Tibial artery (tissue), 4 donors: ENCODE data around the gene SLC9A9.
A peak's percentile ranks its signal among the peaks of the same experiment; 100 is the strongest.

Experiments used
- DNase-seq, 2 donors: peaks; one replicate each; pipeline ENCODE4 v3.0.0-alpha.2; 2019
- H3K27ac ChIP-seq, 2 donors: fragments of 200-600 bp; sonication (generic) in 1 of 2; 1 replicate in 1 of 2; 2 replicates in 1 of 2; pipeline ENCODE4 v1.5.1; 2018 to 2019; ENCODE audit warnings: mild to moderate bottlenecking in 1 of 2
- H3K27me3 ChIP-seq, 2 donors: fragments of 200-600 bp; sonication (generic) in 1 of 2; one replicate each; pipeline versions ENCODE4 v1.5.1 to v1.6.0; 2016 to 2019
- H3K36me3 ChIP-seq, 3 donors: fragments of 200-600 bp; sonication (generic) in 2 of 3; one replicate each; pipeline ENCODE4 v1.5.1; 2016 to 2019; ENCODE audit warnings: mild to moderate bottlenecking in 2 of 3
- H3K4me1 ChIP-seq, 4 donors: fragments of 200-600 bp; sonication (generic) in 2 of 4; 1 replicate in 3 of 4; 2 replicates in 1 of 4; pipeline ENCODE4 v1.5.1; 2016 to 2019
- H3K4me3 ChIP-seq, 2 donors: fragments of 200-600 bp; sonication (generic) in 1 of 2; 1 replicate in 1 of 2; 2 replicates in 1 of 2; pipeline ENCODE4 v1.5.1; 2018 to 2019; ENCODE audit warnings: mild to moderate bottlenecking in 2 of 2
- H3K9me3 ChIP-seq, 3 donors: fragments of 200-600 bp; sonication (generic) in 1 of 3; one replicate each; pipeline ENCODE4 v1.5.1; 2016 to 2019
- intact Hi-C: fragments of 100-400 bp; cut with DNase I; formaldehyde crosslinking; loops from one replicate; pipeline ENCODE4 v1.15.0; 2023; ENCODE audit warnings: low total_unique reads
- TF ChIP-seq, protein P1 (sequence below), 2 experiments: fragments of 200-600 bp in 1 of 2; fragments of 450-650 bp in 1 of 2; IDR thresholded peaks; one replicate each; pipeline ENCODE4 v1.5.1; 2017 to 2019; ENCODE audit warnings: antibody characterized with exemption in 2 of 2, mild to moderate bottlenecking in 1 of 2, moderate library complexity in 1 of 2

Gene SLC9A9

DNA sequence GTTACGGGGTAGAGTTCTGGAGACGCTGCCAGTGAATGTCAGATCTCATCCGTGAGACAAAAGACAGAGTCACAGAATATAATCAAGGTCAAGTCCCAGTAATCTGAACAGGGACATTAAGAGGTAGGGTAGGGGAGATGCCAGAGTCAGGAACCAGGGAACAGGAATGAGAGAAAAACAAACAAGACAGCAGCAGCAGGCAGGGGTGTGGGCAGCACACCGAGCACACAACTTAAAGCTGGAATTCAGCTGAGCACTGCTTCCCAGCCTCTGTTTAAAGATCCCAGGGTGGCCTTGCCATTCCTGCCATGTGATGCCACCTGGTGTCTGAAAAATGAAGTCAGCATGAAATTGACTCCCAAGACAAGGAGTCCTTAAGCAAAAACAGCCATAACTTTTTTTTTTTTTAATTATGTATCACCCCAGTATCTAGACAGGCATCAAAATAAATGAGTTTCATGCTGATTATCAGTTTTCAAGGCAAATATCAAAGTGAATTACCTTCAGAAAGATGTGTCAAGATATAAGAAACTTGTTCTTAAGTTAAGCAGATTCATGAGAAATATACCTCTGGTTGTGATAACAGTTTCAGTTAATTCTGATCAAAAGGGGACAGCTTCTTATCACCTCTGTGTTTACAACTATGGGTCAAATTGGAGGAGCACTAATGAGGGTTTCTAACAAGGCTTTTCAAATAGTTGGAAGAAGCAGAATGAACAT is 203.7 kb downstream of the SLC9A9 start:
- DNase-seq: no peak
- Histone ChIP-seq H3K9me3 (no peaks in the 10 kb centered on the region), H3K4me3 (no peak overlapping the region), H3K27me3 (no peaks in the 10 kb centered on the region), H3K4me1 (no peaks in the 10 kb centered on the region), H3K27ac (no peak overlapping the region), H3K36me3 (no peaks in the 10 kb centered on the region)
- intact Hi-C loops: no loop called here
- TF ChIP-seq, protein P1, sequence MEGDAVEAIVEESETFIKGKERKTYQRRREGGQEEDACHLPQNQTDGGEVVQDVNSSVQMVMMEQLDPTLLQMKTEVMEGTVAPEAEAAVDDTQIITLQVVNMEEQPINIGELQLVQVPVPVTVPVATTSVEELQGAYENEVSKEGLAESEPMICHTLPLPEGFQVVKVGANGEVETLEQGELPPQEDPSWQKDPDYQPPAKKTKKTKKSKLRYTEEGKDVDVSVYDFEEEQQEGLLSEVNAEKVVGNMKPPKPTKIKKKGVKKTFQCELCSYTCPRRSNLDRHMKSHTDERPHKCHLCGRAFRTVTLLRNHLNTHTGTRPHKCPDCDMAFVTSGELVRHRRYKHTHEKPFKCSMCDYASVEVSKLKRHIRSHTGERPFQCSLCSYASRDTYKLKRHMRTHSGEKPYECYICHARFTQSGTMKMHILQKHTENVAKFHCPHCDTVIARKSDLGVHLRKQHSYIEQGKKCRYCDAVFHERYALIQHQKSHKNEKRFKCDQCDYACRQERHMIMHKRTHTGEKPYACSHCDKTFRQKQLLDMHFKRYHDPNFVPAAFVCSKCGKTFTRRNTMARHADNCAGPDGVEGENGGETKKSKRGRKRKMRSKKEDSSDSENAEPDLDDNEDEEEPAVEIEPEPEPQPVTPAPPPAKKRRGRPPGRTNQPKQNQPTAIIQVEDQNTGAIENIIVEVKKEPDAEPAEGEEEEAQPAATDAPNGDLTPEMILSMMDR (IDR thresholded peaks at IDR 0.05): peak; percentile 54 to 58

- TF ChIP-seq, protein P1 (IDR thresholded peaks at IDR 0.05): no peak
- Histone ChIP-seq H3K27ac (no peak overlapping the region), H3K4me3 (no peak overlapping the region), H3K9me3 (no peaks in the 10 kb centered on the region), H3K36me3 (no peaks in the 10 kb centered on the region), H3K27me3 (no peaks in the 10 kb centered on the region), H3K4me1 (no peaks in the 10 kb centered on the region)
- no peak for DNase-seq
- intact Hi-C loops: no loop called here
Measured at GRCh38 chr3:143643905-143644304, 204.4 kb downstream of the SLC9A9 start.

- Histone ChIP-seq H3K36me3 (peaks cover 0 to 3% (median 0%) of the 10 kb centered on the region in 3 donors), H3K4me1 (no peaks in the 10 kb centered on the region), H3K9me3 (peaks cover 4 to 6% (median 5%) of the 10 kb centered on the region in 3 donors), H3K27me3 (no peaks in the 10 kb centered on the region), H3K27ac (no peak overlapping the region), H3K4me3 (no peak overlapping the region)
- intact Hi-C loops: no loop called here
- no peak for DNase-seq
- TF ChIP-seq, protein P1 (IDR thresholded peaks at IDR 0.05): no peak
Measured at GRCh38 chr3:143640774-143641173, 207.5 kb downstream of the SLC9A9 start.

GRCh38 chr3:143637133-143637532 is 211.1 kb downstream of the SLC9A9 start:
- no peaks in the 10 kb centered on the region for H3K27me3 ChIP-seq
- TF ChIP-seq, protein P1 (IDR thresholded peaks at IDR 0.05): no peak
- intact Hi-C loops: no loop called here
- H3K27ac ChIP-seq: no peak overlapping the region
- H3K4me1 ChIP-seq: no peaks in the 10 kb centered on the region
- H3K9me3 ChIP-seq: peaks cover 4 to 6% (median 5%) of the 10 kb centered on the region in 3 donors
- DNase-seq: no peak
- H3K36me3 ChIP-seq: peaks cover 0 to 3% (median 0%) of the 10 kb centered on the region in 3 donors
- no peak overlapping the region for H3K4me3 ChIP-seq

GRCh38 chr3:143634991-143635390 is 213.3 kb downstream of the SLC9A9 start:
- TF ChIP-seq, protein P1 (IDR thresholded peaks at IDR 0.05): no peak
- no peaks in the 10 kb centered on the region for H3K4me1 ChIP-seq
- H3K9me3 ChIP-seq: peaks cover 4 to 6% (median 5%) of the 10 kb centered on the region in 3 donors
- DNase-seq: no peak
- H3K27ac ChIP-seq: no peak overlapping the region
- H3K36me3 ChIP-seq: peaks cover 0 to 3% (median 0%) of the 10 kb centered on the region in 3 donors
- H3K27me3 ChIP-seq: no peaks in the 10 kb centered on the region
- no peak overlapping the region for H3K4me3 ChIP-seq
- intact Hi-C loops: no loop called here
